CD4-positive, alpha-beta T cell (primary cell): ENCODE measurements around the gene EPHB1. TPM values are rescaled to one million over a fixed set of nuclear protein-coding genes. Genes with fewer than 3 reads are reported as not detected.

ENCODE experiments used
- ATAC-seq: fragments of 200-7000 bp; cut with Tn5 transposase; one replicate; pipeline ENCODE4 v1.10.0; 2022; ENCODE audit warnings: mild to moderate bottlenecking; ENCODE audit not compliant: poor library complexity
- CTCF ChIA-PET: fragments of 350-600 bp; sonication (Branson Sonifier 250); formaldehyde crosslinking; loops from one replicate; lab custom pipeline; 2021; ENCODE audit warnings: antibody characterized with exemption, inconsistent platforms; lab: Charles Lee
- POLR2A ChIA-PET: fragments of 350-600 bp; sonication (Branson Sonifier 250); formaldehyde crosslinking; loops from one replicate; lab custom pipeline; 2021; ENCODE audit warnings: antibody characterized with exemption, inconsistent platforms; lab: Charles Lee
- DNase-seq, 14 experiments: peaks; one replicate each; pipeline ENCODE4 v3.0.0-alpha.2; 2013 to 2020; ENCODE audit warnings: mixed read lengths in 2 of 14
- H3K27ac ChIP-seq, 2 donors: one replicate each; pipeline versions ENCODE4 v1.5.1 to v1.7.0; 2013; ENCODE audit warnings: low read length in 2 of 2, low read depth in 1 of 2, mild to moderate bottlenecking in 1 of 2
- H3K27me3 ChIP-seq, 2 experiments: 1 replicate in 1 of 2; 2 replicates in 1 of 2; pipeline versions ENCODE4 v1.6.1 to v1.7.0; 2013; ENCODE audit warnings: low read length in 2 of 2, control low read depth in 1 of 2, mild to moderate bottlenecking in 1 of 2, moderate library complexity in 1 of 2; ENCODE audit not compliant: insufficient read depth in 2 of 2, control insufficient read depth in 1 of 2
- H3K36me3 ChIP-seq: one replicate; pipeline ENCODE4 v1.6.1; 2013; ENCODE audit warnings: low read length, control low read depth; ENCODE audit not compliant: insufficient read depth
- H3K4me1 ChIP-seq: one replicate; pipeline ENCODE4 v1.6.1; 2013; ENCODE audit warnings: low read length, control low read depth; ENCODE audit not compliant: insufficient read depth
- H3K4me3 ChIP-seq: one replicate; pipeline ENCODE4 v1.5.1; 2013; ENCODE audit warnings: mild to moderate bottlenecking, low read length, moderate library complexity
- H3K9me3 ChIP-seq, 2 experiments: 1 replicate in 1 of 2; 2 replicates in 1 of 2; pipeline versions ENCODE4 v1.6.1 to v1.7.0; 2013; ENCODE audit warnings: low read length in 2 of 2, mild to moderate bottlenecking in 2 of 2, control low read depth in 1 of 2, moderate library complexity in 1 of 2; ENCODE audit not compliant: control insufficient read depth in 1 of 2, insufficient read depth in 1 of 2
- H3K27ac Mint-ChIP-seq: one replicate; pipeline ENCODE4 v1.8.0; 2020; ENCODE audit warnings: mixed read lengths
- H3K27me3 Mint-ChIP-seq: one replicate; pipeline ENCODE4 v1.8.0; 2021; ENCODE audit warnings: mixed read lengths
- H3K36me3 Mint-ChIP-seq: one replicate; pipeline ENCODE4 v1.8.0; 2021; ENCODE audit warnings: low read depth, mixed read lengths
- H3K4me1 Mint-ChIP-seq: one replicate; pipeline ENCODE4 v1.8.0; 2021; ENCODE audit warnings: low read depth, mixed read lengths
- H3K4me3 Mint-ChIP-seq: one replicate; pipeline ENCODE4 v1.8.0; 2020; ENCODE audit warnings: mild to moderate bottlenecking, mixed read lengths
- H3K9me3 Mint-ChIP-seq: one replicate; pipeline ENCODE4 v1.8.0; 2020; ENCODE audit warnings: mixed read lengths
- intact Hi-C, 2 experiments: fragments of 100-400 bp; cut with DNase I in 1 of 2; cut with micrococcal nuclease in 1 of 2; formaldehyde crosslinking; loops; one replicate each; pipeline versions ENCODE4 v1.15.1 to v1.9.0; 2023 to 2025; cut with DNase I, micrococcal nuclease
- total RNA-seq, 174 experiments: library from RNA in 2 of 174; stranded (reverse) in 2 of 174; gene quantifications; one replicate each; pipeline ENCODE4 v1.2.3 and lab custom pipeline; 2021 to 2026
- TF ChIP-seq, protein P1 (sequence below): fragments of 200-600 bp; IDR thresholded peaks from one replicate; pipeline ENCODE4 v1.8.0; 2022; ENCODE audit warnings: antibody characterized with exemption, mild to moderate bottlenecking

The EPHB1 gene
- total RNA-seq, 2 experiments from 2014 or later: 0.08 to 0.49 TPM

DNA sequence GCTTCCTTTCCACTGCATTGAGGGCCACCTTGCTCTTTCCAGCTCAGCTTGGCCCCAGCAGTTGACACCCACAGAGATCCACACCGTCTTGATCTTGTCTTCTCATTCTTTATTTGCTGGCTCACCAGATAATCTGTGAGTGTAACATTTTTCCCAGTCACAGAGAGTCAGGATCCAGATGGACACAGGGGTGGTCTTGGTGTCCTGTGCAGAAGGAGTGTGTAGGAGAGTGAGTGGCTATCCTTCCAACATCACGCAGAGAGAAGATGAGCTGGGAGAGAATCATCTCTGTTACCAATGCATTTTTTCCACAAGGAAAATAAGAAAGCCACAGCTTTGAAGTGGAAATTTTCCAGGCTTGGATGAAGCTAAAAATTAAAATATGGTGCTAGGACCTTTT is 100.1 kb downstream of the EPHB1 start:
- no peaks in the 10 kb centered on the region for H3K36me3 Mint-ChIP-seq
- intact Hi-C loops: no loop called here
- no peak overlapping the region for H3K27ac ChIP-seq
- no peak overlapping the region for H3K4me3 Mint-ChIP-seq
- no peaks in the 10 kb centered on the region for H3K9me3 Mint-ChIP-seq
- no peak for DNase-seq
- H3K36me3 ChIP-seq: no peaks in the 10 kb centered on the region
- no peak overlapping the region for H3K27ac Mint-ChIP-seq
- peaks cover 0 to 3% of the 10 kb centered on the region in 2 experiments for H3K9me3 ChIP-seq
- TF ChIP-seq, protein P1, sequence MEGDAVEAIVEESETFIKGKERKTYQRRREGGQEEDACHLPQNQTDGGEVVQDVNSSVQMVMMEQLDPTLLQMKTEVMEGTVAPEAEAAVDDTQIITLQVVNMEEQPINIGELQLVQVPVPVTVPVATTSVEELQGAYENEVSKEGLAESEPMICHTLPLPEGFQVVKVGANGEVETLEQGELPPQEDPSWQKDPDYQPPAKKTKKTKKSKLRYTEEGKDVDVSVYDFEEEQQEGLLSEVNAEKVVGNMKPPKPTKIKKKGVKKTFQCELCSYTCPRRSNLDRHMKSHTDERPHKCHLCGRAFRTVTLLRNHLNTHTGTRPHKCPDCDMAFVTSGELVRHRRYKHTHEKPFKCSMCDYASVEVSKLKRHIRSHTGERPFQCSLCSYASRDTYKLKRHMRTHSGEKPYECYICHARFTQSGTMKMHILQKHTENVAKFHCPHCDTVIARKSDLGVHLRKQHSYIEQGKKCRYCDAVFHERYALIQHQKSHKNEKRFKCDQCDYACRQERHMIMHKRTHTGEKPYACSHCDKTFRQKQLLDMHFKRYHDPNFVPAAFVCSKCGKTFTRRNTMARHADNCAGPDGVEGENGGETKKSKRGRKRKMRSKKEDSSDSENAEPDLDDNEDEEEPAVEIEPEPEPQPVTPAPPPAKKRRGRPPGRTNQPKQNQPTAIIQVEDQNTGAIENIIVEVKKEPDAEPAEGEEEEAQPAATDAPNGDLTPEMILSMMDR: no peak
- H3K4me1 Mint-ChIP-seq: no peaks in the 10 kb centered on the region
- POLR2A ChIA-PET: no interaction called here
- no peaks in the 10 kb centered on the region for H3K27me3 Mint-ChIP-seq
- H3K4me3 ChIP-seq: no peak overlapping the region
- H3K27me3 ChIP-seq: no peaks in the 10 kb centered on the region
- CTCF ChIA-PET: no interaction called here
- ATAC-seq: no peak
- no peaks in the 10 kb centered on the region for H3K4me1 ChIP-seq

GRCh38 chr3:134896141-134896540 is 101.1 kb downstream of the EPHB1 start:
- ATAC-seq: no peak

DNA sequence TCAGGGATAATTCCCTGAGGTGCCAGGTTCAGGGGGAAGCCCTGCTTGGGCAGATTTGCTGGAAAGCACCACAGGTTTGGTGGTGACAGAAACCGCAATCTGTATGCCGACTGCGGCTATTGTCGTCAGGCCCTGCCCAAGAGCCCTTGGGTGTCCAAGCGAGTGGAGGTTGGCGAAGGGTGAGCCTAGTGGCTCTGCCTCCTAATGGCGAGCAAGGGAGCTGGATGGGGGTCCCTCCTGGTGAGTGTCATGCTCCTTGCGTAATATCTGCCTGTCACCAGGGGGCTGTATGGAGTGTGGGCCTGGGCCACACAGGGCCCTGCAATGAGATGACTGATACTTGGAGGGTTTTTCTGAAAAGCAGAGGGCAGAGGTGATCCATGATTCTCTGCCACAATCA is 101.6 kb downstream of the EPHB1 start:
- TF ChIP-seq, protein P1: no peak
- Mint-ChIP-seq H3K27me3 (no peaks in the 10 kb centered on the region), H3K4me1 (no peaks in the 10 kb centered on the region), H3K27ac (no peak overlapping the region), H3K9me3 (no peaks in the 10 kb centered on the region), H3K36me3 (no peaks in the 10 kb centered on the region), H3K4me3 (no peak overlapping the region)
- Histone ChIP-seq H3K27me3 (no peaks in the 10 kb centered on the region), H3K36me3 (no peaks in the 10 kb centered on the region), H3K4me1 (no peaks in the 10 kb centered on the region), H3K4me3 (no peak overlapping the region), H3K9me3 (peaks cover 0 to 3% of the 10 kb centered on the region in 2 experiments), H3K27ac (no peak overlapping the region)
- CTCF ChIA-PET: no interaction called here
- ATAC-seq: no peak
- POLR2A ChIA-PET: no interaction called here
- intact Hi-C loops: no loop called here
- DNase-seq: no peak

More at GRCh38 chr3:134896141-134896540, 101.1 kb downstream of the EPHB1 start:
- no peak overlapping the region for H3K27ac Mint-ChIP-seq
- no peak overlapping the region for H3K4me3 Mint-ChIP-seq
- no peaks in the 10 kb centered on the region for H3K36me3 ChIP-seq
- H3K4me1 Mint-ChIP-seq: no peaks in the 10 kb centered on the region
- H3K4me1 ChIP-seq: no peaks in the 10 kb centered on the region
- CTCF ChIA-PET: no interaction called here
- H3K9me3 ChIP-seq: peaks cover 0 to 3% of the 10 kb centered on the region in 2 experiments
- no peaks in the 10 kb centered on the region for H3K27me3 ChIP-seq
- no peak for DNase-seq
- H3K27ac ChIP-seq: no peak overlapping the region
- H3K27me3 Mint-ChIP-seq: no peaks in the 10 kb centered on the region
- H3K9me3 Mint-ChIP-seq: no peaks in the 10 kb centered on the region
- H3K4me3 ChIP-seq: no peak overlapping the region
- POLR2A ChIA-PET: no interaction called here
- intact Hi-C loops: no loop called here
- TF ChIP-seq, protein P1: no peak
- no peaks in the 10 kb centered on the region for H3K36me3 Mint-ChIP-seq
